ENCODE data around the gene ACP3.
"Not testable (repeated sequence)": the region's sequence is repeated elsewhere in the genome, so short reads cannot be mapped to it uniquely, and the experiment has no call there.

Gene ACP3

GRCh38 chr3:132368515-132368914 lies 51.3 kb downstream of the ACP3 start:
- no peak for DNase-seq

- DNase-seq = no peak
Measured at GRCh38 chr3:132368962-132369361, 51.8 kb downstream of the ACP3 start.

GRCh38 chr3:132376945-132377354 lies 59.7 kb downstream of the ACP3 start:
- DNase-seq = not testable (repeated sequence)

DNA sequence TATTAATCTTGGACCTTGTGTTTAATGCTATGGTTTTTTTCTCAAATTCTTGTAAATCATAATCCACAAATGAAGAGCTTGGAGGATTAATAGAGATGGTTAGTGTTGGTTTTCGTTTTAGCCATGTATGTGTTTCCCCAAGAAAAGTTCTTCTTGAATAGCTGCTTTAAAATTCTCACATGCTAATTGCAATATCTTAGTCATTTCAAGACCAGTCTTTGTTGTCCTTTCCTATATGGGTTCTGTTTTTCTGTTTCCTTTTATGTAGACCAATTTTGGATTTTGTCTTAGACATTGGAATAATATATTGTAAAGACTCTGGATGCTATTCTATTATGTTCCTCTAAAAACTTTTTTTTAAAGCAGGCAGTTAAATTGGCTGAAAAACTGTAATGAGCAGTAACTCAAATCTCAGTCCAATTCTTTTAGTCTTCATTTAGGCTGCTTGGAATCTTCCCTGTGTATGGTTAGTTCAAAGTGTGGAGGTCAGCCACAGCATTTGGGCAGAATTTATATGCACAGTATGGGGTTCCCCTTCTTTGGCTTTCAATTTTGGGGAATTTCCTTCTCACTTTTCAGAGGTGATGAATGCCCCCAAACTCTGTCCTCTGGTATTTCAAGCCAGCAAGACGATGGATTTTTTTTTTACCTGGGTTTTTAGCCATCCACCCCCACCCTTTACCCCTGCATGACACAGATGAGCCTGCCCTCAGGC lies 61.0 kb downstream of the ACP3 start:
- DNase-seq = no peak

GRCh38 chr3:132378846-132379245 lies 61.6 kb downstream of the ACP3 start:
- no peak for DNase-seq

DNA sequence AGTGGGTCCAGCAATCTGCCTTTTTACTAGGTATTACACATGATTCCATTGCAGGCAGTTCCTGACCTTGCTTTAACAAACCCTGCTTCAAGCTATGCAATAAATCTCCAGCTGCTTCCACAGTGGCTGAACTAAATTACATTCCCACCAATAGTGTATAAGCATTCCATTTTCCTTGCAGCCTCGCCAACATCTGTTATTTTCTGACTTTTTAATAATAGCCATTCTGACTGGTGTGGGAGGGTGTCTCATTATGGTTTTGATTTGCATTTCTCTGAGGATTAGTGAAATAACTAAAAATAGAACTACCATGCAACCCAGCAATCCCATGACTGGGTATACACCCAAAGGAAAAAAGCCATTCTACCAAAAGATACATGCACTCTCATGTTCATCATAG lies 63.7 kb downstream of the ACP3 start:
- DNase-seq = no peak

GRCh38 chr3:132381348-132381944 lies 64.2 kb downstream of the ACP3 start:
- no peak for DNase-seq

DNA sequence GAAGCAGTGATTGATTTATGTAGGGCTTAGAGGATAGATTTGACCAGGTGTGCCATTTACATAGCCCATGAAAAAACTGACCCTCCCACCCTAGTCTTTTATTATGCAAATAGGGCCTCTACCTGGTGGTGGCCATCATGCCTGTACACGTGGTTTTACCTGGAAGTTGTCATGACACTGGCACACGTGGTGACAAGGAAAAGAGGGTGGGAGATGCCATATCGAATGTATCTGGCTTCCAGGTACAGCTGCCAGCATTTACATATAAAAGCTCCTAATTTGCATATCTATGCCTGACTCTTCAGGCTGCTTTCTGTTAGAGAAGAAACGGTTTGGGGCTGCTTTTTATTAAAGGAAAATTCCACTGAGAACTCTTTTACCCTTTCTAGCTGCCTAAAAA lies 65.1 kb downstream of the ACP3 start:
- no peak for DNase-seq

DNA sequence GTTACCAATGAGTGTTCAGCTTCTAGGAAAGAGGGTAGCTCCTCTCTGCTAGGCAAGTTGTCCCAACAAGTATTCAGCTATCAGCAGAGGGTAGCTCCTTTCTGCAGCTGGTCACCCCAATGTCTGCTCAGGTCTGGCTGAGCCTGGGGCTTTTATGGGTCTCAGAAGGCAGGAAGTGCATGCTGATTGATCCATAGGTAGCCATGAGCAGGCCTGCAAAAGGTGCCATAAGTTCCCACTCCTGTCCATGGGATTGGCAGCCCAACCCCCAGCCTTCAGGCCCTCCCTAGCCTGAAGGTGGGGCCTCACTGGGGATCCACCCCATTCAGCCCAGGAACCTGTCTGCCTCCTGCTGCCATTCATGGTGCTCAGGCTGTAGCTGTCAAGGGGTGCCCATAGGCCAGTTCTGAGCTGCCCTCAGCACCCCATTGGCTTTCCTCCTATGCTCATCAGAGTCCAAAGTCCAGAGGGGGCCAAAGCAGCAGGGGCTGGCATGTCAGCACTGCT lies 65.5 kb downstream of the ACP3 start:
- no peak for DNase-seq

- no peak for DNase-seq
Measured at GRCh38 chr3:132386259-132386658, 69.1 kb downstream of the ACP3 start.

GRCh38 chr3:132392675-132393074 lies 75.5 kb downstream of the ACP3 start:
- DNase-seq = not testable (repeated sequence)

GRCh38 chr3:132394320-132394719 lies 77.1 kb downstream of the ACP3 start:
- DNase-seq = no peak

DNA sequence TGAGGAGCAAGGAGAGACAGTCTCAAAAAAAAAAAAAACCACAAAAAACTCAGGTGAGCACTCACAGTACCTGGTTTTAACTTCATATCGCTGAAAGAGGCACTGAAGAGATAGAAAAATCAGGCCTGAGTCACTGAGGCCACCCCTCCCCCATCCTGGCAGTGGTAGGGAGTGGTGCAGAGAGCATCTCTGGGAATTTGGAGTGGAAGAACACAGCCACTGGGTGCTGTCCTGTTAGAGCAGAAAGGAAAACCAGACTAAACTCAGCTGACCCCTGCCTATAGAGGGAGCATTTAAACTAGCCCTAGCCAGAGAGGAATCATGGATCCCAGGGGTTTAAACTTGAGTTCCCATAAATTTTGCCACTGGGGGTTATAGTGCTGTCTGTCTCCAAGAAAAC lies 77.9 kb downstream of the ACP3 start:
- DNase-seq = no peak

DNA sequence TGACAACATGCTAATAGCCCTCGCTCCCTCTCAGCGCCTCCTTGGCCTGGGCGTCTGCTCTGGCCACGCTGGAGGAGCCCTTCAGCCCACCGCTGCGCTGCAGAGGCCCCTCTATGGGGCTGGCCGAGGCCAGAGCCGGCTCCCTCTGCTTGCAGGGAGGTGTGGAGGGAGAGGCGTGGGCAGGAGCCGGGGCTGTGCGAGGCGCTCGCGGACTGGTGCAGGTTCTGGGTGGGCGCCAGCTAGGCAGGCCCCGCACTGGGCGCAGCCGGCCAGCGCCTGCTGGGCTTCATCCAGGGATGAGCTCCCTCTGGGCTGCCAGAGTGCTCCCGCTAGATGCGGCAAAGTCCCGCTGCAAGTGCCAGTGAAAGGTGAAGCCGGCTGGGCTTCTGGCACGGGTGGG lies 79.0 kb downstream of the ACP3 start:
- no peak for DNase-seq

- DNase-seq = not testable (repeated sequence)
Measured at GRCh38 chr3:132396776-132397175, 79.6 kb downstream of the ACP3 start.

DNA sequence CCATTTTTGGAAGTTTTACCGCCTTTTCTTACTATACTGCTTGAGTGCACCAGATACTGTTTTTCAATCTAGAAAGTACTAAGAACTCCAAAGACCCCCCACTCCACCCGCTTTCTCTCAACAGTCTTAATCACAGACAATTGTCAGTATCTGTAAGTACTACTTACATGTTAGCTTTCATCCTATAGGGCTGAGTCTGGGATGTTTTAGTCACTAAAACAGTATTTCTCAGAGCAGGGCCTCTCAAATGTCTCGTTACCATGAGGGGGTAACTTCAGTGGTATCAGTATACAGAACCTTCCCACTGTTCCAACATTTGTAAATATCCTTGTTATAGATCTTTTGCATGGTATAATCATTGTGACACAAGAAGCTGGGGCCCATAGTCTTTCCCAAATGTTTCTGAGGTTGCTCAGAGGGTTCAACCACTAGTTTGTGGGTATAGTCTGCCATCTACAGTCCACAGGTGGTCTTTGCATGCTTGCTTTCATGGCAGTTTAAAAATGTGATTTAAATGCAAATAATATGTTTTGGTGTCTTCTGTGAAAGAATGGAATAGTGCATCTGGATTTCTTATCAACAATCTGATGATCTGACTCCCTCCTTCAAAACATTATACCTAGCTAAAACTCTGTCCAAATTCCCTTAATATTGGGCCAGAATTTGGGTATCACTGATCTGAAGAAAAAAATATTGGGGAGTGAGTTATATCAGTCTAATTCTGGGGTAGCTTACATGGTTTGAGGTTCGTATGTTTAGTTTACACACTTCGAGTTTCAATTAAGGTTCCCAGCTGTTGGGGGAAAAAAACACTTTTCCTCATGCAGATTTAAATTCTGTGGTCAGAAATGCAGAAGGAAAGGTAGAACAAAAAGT lies 82.1 kb downstream of the ACP3 start:
- DNase-seq = no peak

- no peak for DNase-seq
Measured at GRCh38 chr3:132401255-132401654, 84.0 kb downstream of the ACP3 start.

- no peak for DNase-seq
Measured at GRCh38 chr3:132404276-132404675, 87.1 kb downstream of the ACP3 start.

- no peak for DNase-seq
Measured at GRCh38 chr3:132405188-132405587, 88.0 kb downstream of the ACP3 start.

DNA sequence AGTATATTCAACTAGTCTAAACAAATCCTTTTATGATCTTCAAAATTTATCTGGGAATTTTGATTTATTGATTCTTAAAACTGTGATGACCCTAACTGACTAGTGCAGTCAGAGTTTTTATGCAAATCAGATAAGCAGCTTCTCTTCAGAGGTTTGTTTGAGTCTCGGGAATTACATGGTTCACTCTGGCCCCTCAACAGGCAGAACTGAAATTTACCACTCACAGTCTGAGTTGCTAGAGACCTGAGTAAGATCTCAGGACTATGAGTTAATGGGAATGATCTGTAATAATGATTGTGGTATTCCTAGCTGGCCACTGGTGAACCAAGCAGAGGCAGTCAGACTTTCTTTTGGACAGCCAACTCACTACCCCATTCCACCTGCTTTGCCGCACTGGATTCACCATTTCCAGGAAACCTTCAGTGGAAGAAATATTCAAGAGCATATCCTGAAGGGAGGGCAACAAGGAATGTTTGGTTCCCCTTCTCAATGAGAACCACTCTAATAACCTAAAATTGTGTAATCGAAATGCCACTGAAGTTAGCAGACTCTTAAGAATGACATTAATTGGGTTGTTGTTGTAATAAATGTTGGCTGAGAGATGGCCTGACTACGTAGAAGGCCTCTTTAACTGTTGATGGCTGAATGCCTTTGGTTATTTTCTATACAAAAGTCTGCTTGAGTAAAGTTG lies 88.5 kb downstream of the ACP3 start:
- DNase-seq = no peak

GRCh38 chr3:132406587-132406986 lies 89.4 kb downstream of the ACP3 start:
- DNase-seq = no peak

DNA sequence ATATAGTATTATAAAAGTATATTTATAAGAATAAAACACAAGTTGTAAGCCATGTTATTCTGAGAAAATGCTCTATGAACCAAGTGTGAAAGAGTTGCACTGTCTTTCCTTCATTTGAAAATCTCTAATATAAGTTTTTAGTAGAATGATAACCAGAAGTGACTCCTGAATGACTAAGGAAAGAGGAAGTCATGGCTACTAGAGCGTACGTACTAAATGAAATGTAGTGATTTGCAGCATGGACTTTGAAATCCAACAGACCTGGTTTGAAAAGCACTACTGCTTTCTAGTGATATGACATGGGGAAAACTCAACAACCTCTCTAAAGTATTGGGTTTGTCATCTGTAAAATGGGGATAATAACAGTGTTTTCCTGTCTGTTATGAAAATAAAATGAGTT lies 89.8 kb downstream of the ACP3 start:
- DNase-seq = no peak

Measured in activated naive CD4-positive, alpha-beta T cell treated with anti-CD3 and anti-CD28 coated beads, Interleukin-2, amount 50 U/mL, for 16 hours (primary cell).